ENCODE results near the gene STPG3.
"Not testable (repeated sequence)": the region's sequence is repeated elsewhere in the genome, so short reads cannot be mapped to it uniquely, and the experiment has no call there.

Gene STPG3

DNA sequence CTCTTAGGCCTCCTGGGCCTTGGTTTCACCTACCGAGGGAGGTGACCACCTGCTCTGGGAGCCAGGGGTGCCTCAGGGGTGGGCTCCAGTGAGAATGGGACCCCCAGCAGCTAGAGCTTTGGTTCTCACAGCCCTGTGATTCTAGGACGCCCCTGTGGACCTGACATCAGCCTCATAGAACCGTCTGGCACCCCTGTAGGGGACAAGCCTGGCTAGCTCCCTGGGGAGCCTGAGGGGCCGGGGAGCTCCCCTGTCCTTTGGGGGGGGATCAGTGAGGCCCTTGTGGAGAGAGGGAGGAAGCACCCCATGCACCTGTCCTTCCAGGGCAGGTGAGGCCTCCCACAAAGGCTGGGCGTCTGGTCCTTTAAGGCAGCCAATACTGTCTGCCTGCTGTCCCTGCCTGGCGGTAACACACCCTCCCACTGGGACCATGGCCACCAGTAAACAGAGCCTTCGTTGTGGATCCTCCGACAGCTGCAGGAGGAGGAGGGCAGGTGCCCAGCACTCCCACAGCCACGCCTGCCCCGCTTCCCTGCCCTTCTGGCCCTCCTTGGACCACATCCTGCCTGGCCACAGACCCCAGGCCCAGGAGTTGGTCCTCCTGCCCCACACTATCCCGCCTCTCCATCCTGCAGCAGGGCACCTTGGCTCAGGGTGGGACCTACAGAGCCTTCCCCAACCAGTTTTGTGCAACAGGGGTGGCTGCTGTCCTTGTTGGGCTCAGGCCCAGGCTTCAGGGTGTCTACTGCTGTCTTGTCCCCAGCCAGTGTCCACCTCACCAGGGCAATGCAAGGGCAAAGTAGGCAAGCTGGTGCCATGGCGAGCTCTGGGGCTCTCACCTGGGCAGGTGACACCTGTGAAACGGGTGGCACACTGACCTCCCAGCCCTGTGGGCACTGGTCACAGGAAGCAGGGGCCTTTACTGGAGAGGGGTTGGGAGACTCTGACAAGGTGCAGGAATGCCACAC, 13.0 kb upstream of the STPG3 start:
- DNase-seq (ENCODE audit: low spot score): no peak
- TF ChIP-seq, protein P1, sequence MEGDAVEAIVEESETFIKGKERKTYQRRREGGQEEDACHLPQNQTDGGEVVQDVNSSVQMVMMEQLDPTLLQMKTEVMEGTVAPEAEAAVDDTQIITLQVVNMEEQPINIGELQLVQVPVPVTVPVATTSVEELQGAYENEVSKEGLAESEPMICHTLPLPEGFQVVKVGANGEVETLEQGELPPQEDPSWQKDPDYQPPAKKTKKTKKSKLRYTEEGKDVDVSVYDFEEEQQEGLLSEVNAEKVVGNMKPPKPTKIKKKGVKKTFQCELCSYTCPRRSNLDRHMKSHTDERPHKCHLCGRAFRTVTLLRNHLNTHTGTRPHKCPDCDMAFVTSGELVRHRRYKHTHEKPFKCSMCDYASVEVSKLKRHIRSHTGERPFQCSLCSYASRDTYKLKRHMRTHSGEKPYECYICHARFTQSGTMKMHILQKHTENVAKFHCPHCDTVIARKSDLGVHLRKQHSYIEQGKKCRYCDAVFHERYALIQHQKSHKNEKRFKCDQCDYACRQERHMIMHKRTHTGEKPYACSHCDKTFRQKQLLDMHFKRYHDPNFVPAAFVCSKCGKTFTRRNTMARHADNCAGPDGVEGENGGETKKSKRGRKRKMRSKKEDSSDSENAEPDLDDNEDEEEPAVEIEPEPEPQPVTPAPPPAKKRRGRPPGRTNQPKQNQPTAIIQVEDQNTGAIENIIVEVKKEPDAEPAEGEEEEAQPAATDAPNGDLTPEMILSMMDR (IDR thresholded peaks at IDR 0.05; ENCODE audit: borderline replicate concordance, control extremely low read depth, extremely low read depth, insufficient read depth, missing control alignments): no peak
- in situ Hi-C loops (cut with MboI; ENCODE audit: low sequenced_read_pairs, unreplicated experiment): no loop called here

DNA sequence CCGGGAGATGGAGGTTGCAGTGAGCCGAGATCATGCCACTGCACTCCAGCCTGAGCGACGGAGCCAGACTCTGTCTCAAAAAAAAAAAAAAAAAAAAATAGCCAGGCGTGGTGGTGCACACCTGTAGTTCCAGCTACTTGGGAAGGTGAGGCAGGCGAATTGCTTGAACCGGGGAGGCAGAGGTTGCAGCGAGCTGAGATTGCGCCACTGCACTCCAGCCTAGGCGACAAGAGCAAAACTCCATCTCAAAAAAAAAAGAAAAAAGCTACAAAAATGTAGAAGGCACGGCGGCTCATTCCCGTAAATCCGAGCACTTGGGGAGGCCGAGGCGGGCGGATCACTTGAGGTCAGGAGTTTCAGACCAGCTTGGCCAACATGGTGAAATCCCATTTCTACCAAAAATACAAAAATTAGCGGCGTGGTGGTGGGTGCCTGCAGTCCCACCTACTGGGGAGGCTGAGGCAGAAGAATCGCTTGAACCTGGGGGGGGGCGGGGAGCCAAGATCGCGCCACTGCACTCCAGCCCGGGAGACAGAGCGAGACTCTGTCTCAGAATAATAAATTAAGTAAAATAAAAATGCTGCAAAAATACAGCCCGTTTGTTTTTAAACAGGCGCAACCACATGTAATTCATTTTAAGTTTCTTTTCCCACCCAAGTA, 11.4 kb upstream of the STPG3 start:
- DNase-seq (ENCODE audit: low spot score); in situ Hi-C loops (cut with MboI; ENCODE audit: low sequenced_read_pairs, unreplicated experiment): not testable (repeated sequence)

DNA sequence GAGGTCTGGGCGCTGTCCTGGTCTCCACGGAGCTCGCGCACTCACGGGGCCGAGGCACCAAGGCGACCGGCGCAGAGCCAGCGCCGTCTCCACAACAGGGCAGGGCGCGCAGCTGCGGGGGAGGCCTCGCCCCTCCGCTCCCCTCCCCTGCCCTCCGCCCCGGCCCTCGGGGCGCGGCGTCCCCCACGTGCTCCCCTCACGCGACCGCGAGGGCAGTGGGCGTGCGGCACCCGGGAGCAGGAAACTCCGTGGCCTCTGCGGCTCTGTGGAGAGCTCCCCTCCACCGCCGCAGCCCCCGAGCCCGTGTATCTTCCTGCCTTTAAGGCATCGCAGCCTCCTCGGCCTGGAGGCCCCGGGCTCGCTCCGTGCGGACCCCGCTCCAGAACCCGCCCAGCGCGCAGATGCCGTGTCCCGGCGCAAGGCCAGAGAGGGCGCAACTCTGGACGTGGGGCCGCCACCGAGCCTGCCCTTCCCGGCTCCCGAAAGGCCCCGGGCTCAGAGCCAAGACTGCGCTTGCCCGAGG, 10.7 kb upstream of the STPG3 start:
- peak; percentile 75 for DNase-seq (ENCODE audit: low spot score)
- in situ Hi-C loops (cut with MboI; ENCODE audit: low sequenced_read_pairs, unreplicated experiment): no loop called here
- TF ChIP-seq, protein P1 (IDR thresholded peaks at IDR 0.05; ENCODE audit: borderline replicate concordance, control extremely low read depth, extremely low read depth, insufficient read depth, missing control alignments): no peak

DNA sequence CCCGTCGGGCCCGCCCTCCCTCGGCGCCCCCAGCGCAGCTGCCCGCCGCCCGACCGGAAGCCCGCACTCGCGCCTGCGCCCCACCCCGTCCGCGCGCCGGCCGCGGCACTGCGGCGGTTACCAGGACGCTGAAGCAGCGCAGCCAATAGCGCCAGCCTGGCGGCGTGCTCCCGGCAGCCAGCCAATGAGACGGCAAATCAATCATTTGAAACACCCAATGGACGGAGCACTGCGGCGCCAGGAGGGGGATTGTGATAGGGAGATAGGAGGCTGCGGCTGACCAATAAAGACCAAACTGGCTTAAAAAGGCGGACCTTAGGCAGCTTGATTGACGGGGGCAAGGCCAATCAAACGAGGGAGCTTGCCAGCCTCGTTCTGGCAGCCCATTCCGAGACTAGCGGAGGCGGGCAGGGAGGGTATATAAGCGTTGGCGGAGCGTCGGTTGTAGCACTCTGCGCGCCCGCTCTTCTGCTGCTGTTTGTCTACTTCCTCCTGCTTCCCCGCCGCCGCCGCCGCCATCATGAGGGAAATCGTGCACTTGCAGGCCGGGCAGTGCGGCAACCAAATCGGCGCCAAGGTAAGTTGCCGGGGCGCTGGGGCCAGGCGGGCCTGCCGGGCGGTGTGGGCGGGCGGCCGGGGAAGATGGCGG, 10.1 kb upstream of the STPG3 start, which contains the start of gene TUBB4B:
Gene TUBB4B, plus strand, starts transcription at position 447 of the 649 bp plus-strand sequence. Its CDS starts 74 bp downstream, at position 521.
- in situ Hi-C loops (cut with MboI; ENCODE audit: low sequenced_read_pairs, unreplicated experiment): no loop called here
- TF ChIP-seq, protein P1 (IDR thresholded peaks at IDR 0.05; ENCODE audit: borderline replicate concordance, control extremely low read depth, extremely low read depth, insufficient read depth, missing control alignments): no peak
- peak; percentile 99 for DNase-seq (ENCODE audit: low spot score)

DNA sequence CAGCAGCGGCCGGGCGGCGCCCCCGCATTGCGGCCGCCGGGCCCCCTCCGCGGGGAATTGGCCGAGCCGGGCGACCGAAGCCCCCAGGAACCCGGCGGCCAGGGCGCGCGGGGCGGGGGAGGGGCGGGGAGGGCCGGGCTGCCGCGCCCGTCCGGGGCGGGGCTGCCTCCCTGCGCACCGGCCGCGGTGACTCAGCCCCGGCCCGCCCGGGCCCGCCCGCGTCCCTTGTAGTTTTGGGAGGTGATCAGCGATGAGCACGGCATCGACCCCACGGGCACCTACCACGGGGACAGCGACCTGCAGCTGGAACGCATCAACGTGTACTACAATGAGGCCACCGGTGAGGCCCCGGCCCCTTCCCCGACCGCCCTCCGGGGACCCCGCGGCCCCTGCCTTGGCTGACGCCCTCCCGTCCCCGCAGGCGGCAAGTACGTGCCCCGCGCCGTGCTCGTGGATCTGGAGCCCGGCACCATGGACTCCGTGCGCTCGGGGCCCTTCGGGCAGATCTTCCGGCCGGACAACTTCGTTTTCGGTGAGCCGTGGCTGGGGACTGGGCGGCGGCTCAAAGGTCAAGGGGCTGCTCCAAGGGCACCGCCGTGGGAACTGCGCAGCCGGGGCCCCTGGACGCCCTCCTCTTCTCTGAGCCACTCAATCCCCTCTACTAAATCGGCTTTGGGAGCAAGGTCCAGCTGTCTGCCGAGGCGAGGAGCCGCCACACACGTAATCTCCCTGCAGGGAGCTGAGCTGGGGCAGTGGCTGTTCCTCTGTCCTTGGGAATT, 9.4 kb upstream of the STPG3 start:
- TF ChIP-seq, protein P1 (IDR thresholded peaks at IDR 0.05; ENCODE audit: borderline replicate concordance, control extremely low read depth, extremely low read depth, insufficient read depth, missing control alignments): no peak
- peak; percentile 78 for DNase-seq (ENCODE audit: low spot score)
- in situ Hi-C loops (cut with MboI; ENCODE audit: low sequenced_read_pairs, unreplicated experiment): no loop called here

DNA sequence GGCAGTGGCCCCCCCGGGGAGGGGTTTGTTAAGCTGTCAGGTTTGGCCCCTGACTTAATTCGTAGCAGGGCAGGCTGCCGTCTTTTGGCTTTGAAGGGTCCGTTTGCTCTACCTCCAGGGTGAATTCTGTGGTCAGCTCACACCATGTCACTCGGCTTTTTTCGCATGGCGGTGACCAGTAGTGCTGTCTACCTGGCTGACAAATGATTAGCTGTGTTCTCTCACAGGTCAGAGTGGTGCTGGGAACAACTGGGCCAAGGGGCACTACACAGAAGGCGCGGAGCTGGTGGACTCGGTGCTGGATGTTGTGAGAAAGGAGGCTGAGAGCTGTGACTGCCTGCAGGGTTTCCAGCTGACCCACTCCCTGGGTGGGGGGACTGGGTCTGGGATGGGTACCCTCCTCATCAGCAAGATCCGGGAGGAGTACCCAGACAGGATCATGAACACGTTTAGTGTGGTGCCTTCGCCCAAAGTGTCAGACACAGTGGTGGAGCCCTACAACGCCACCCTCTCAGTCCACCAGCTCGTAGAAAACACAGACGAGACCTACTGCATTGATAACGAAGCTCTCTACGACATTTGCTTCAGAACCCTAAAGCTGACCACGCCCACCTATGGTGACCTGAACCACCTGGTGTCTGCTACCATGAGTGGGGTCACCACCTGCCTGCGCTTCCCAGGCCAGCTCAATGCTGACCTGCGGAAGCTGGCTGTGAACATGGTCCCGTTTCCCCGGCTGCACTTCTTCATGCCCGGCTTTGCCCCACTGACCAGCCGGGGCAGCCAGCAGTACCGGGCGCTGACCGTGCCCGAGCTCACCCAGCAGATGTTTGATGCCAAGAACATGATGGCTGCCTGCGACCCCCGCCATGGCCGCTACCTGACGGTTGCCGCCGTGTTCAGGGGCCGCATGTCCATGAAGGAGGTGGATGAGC, 8.6 kb upstream of the STPG3 start:
- DNase-seq (ENCODE audit: low spot score): no peak
- TF ChIP-seq, protein P1 (IDR thresholded peaks at IDR 0.05; ENCODE audit: borderline replicate concordance, control extremely low read depth, extremely low read depth, insufficient read depth, missing control alignments): no peak
- in situ Hi-C loops (cut with MboI; ENCODE audit: low sequenced_read_pairs, unreplicated experiment): no loop called here

DNA sequence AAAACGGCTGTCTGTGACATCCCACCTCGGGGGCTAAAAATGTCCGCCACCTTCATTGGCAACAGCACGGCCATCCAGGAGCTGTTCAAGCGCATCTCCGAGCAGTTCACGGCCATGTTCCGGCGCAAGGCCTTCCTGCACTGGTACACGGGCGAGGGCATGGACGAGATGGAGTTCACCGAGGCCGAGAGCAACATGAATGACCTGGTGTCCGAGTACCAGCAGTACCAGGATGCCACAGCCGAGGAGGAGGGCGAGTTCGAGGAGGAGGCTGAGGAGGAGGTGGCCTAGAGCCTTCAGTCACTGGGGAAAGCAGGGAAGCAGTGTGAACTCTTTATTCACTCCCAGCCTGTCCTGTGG, 7.8 kb upstream of the STPG3 start:
- in situ Hi-C loops (cut with MboI; ENCODE audit: low sequenced_read_pairs, unreplicated experiment); DNase-seq (ENCODE audit: low spot score): not testable (repeated sequence)
